NCI-H146 treated with DMSO at 0.1 percent for 48 hours (cell line): ENCODE results near the gene IL10.

Source experiments
- DNase-seq: peaks from one replicate; lab custom pipeline; 2025; ENCODE audit not compliant: unreplicated experiment; lab: John Stamatoyannopoulos, UW

The IL10 gene

DNA sequence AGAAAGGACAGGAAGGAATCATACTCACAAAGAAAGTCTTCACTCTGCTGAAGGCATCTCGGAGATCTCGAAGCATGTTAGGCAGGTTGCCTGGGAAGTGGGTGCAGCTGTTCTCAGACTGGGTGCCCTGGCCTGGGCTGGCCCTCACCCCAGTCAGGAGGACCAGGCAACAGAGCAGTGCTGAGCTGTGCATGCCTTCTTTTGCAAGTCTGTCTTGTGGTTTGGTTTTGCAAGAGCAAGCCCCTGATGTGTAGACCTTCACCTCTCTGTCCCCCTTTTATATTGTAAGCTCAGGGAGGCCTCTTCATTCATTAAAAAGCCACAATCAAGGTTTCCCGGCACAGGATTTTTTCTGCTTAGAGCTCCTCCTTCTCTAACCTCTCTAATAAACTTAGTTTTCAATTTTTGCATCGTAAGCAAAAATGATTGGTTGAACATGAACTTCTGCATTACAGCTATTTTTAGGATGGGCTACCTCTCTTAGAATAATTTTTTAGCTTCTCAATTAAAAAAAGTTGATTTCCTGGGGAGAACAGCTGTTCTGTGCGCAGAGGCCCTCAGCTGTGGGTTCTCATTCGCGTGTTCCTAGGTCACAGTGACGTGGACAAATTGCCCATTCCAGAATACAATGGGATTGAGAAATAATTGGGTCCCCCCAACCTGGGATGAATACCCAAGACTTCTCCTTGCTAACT is at the start of gene IL10:
Gene IL10 (minus strand): TSS at position 252 of the 695 bp plus-strand sequence. CDS start 59 bp downstream, at position 193.
- DNase-seq, result no peak

DNA sequence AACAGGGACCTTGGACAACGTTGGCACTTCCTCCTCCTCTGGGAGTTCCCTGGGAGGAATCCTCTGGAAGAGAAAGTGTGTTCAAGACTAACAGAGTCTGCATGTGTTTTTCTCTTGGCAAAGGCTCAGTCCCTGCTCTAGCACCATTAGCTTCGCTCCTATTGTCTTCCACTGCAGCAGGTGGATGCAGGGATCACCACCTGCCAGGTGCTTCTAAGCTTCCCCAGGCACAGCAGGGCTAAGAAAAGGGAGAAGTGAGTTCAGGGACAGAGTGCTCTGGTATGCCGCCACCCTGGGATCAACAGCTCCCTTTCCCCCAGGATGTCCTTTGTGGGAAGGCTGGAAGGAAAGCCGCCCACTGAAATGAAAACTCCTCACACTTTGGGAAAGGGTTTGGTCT is 49.2 kb upstream of the IL10 start:
- DNase-seq, result peak; percentile 17

DNA sequence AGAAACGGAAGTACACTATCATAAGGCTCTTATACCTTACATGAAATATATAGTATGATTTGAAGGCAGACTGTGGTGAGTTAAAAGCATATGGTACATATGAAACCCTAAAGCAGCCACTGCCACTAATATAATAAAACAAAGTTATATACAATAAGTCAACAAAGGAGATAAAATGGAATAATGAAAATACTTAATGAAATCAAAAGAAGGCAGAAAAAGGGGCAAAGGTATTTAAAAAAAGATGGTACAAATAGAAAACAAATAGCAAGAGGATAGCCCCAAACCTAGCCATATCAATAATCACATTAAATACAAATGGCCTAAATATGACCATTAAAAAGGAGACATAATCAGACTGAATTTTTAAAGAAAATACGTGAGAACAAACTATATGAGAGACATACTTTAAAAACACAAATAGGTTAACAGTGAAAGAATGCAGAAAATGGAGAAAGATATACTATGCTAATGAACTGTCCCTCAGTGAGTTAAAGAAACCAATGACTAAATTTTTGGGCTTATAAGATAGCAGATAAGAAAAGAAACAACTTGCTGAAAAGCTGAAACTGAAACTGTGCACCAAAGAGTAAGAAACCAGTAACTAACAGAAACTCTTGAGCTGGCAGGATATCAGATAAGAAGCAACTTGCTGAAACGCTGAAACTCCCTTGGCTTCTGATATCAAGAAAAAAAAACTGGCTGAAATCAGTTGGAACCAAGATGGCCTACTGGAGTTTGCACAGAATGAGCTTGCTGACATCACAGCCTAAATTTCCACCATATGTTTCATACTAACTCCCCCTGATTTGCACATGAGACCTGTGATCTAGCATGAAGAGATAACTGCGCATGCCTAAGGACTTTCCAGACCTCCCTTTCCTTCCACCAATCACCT is 44.3 kb upstream of the IL10 start:
- DNase-seq, result no peak

DNA sequence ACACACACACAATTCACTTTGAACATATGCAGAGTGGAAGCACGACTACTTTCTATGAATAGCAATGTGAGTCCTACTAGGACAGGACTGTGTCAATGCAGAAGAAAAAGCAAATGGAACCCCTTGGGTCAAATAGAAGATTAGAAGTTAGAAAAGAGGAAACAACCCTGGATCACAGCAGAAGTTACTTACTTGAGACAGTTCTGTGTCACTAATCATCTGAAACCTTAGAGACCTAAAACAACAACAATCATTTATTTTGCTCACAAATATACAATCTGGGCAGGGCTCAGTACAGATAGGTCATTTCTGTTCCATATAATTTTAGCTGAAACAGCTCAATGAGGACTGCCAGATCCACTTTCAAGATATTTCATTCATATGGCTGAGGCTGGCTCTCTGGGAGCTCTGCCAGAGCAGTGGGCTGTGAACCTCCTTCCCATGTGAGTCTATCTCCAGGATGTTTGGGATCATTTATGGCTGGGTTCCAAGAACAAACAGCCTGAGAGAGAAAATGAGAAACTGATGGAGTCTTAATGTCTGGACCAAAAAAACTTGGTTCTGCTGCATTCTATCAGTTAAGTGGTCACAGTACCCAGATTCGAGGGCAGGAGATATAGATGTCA is 42.5 kb upstream of the IL10 start:
- no peak for DNase-seq

DNA sequence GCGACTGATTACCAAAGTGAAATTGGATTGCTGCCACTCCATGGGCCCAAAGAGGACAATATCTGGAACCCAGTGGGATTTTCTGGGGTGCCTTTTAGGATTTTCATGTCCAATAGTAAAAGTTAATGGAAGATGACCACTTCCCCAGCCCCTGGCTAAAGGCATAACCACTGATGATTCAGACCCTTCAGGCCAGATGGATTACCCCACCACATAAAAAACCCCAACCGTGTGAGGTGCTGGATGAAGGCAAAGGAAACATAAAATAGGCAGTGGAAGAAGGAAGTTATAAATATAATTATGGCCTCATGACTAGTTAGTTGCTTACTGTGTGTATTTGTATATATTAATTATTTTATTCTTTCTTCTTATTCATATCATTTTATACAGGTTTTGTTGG is 40.2 kb upstream of the IL10 start:
- no peak for DNase-seq

DNA sequence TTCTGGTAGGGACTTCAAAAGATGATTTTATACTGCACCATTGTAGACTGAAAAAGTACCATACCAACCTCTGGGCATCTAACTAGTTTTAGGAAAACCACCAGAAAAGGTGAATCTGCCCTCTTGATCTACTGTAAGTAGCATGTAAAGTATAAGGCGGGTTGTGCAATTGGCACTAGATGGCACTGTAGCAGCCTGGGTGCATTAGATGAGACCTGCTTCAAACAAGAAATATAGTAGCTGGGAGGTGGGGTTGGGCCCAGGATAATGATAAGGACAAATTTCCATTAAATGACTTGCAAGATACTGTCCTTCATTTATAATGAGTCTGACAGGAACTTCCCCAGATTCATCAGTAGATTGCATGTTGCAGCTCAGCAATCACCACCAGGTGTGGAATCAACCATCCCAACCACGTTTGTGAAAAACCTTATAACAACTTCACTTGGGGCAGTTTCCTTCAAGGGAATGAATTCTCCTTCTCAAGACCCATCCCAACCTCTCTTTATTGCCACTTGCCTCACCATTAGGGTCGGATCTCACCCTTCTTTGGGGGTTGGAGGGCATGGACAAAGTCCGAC is 37.3 kb upstream of the IL10 start:
- DNase-seq, result no peak

DNA sequence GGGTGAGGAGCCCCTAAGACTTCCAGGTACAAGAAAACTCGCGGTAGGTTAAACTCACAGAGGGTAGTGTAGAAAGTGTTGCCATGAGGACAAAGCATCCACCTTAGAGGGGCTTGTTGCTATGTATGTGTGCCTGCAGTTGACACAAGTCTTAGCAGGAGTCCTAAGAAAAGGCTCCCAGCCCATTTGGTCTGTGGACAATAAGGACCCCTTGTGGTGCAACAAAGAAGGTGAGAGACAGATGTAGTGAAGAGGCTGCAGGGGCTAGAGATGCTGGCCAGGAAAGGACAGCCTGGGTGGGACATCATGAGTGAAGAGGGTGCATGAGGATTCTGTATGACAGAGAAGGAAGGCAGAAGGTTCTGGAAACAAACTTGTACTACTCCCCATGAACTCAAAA is 36.3 kb upstream of the IL10 start:
- no peak for DNase-seq

DNA sequence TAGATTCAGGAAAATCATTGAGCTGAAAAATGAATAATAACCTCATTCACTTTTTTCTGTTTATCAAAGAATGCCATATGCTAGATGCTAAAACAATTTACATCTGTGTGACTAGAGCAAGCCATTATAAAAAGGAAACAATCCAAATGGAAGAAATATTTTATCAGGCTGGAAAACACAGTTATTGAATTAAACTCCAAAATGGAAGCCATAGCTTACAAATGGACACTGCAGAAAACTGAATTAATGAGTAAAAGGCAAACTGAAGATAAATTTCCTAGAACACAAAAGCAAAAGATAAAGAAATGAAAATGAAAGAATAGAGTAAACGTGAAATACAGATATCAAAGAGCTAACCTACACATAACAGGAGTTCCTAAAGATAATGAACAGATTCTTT is 33.1 kb upstream of the IL10 start:
- DNase-seq, result no peak

DNA sequence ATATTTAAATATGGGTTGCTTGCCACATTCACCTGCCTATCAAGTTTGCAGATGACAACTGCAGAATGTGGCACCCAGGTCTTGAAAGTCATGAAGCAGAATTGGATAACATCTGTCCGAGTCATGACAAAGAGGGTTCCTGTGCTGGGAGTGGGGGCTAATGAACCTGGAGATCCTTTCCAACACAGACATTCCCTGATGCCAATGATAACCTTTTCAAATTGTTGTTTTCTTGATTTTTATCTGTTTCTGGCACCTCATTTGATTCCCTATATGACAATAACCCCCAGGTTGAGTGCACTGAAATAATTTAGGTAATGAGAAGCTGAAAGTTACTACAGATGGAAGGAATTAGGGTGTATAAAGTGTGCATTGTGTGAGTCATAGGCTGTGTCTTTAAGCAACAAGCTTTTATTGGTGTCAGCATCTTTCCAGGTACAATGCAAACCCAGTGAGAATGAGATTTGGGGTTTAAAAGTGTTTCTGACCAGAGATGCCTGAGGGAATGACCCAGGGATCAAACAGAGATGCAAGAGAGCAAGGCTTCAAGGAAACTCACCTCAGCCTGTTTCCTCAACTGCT is 32.0 kb upstream of the IL10 start:
- DNase-seq, result no peak

DNA sequence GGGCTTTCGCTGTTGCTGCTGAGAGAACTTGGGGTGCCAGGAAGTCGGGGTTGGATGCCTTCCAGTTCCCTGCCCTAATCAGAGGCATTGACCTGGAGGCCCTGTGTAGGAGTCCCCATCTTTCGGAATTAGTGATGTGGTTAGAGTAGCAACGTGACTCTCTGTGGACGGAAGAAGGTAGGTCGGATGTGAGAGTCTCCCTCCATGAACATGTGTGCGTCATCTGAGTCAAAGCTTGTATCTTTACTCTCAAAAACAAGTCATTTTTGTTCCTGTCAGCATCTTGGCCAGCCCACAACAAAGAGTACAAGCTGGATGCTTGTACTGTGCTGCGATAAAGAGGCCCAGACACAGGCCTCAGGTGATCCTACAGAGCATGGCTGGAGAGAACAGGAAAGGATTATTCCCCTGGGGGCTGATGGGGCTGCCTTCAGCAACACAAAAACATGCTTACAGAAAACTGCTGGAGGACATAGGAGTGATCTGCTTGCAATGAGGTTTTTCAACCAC is 31.0 kb upstream of the IL10 start:
- DNase-seq, result no peak

DNA sequence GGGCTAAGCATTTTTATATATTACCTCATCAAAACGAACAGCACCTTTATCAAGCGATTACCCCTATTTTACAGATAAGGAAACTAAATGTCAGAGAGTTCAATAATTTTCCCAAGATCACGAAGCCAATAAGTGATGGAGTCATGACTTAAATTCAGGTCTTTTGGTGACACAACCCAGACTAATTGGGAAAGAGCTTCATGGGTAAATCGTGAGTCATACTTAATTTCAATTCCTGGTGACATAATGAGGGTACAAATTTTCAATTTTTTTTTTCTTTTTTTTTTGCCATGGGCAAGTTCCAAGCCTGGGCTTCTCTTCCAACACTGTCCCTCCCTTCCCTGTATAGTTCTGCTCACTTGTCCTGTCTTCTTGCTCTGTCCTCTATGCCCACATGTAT is 30.1 kb upstream of the IL10 start:
- no peak for DNase-seq

DNA sequence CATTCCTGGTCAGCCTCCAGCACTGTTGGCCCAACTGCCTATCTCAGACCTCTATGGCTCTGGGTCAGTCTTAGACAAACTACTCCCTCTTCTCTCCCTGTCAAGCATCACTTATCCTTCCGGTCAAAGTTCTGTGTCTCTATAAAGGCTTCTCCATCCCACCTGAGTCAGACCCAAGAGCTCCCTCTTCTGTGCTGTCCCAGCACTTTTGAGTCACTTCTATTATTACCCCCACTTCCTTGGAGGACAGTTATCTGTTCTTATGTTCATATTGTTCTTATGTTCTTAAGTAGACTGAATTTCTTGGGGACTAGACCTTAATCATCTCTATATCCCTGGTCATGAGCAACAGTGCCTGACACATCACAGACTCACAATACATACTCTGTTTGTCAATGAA is 29.2 kb upstream of the IL10 start:
- DNase-seq, result no peak

DNA sequence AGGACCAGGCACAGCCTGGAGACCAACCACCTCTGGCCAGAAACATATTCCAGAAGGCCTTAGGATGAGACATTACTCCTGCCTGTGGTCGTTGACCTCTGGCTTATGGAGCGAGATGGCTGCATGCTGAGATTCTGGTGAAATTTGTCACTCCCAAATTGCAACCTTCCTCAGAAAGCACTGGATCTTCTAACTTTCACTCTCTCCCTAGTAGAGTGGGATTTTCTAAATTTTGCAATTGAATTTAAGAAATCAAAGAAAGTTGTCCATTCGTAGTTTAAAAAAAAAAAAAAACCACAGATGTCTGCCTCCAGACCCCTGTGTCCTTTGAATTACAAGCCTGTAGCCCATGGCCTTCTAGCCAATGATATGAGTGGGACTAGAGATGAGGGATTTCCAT is 28.6 kb upstream of the IL10 start:
- no peak for DNase-seq

DNA sequence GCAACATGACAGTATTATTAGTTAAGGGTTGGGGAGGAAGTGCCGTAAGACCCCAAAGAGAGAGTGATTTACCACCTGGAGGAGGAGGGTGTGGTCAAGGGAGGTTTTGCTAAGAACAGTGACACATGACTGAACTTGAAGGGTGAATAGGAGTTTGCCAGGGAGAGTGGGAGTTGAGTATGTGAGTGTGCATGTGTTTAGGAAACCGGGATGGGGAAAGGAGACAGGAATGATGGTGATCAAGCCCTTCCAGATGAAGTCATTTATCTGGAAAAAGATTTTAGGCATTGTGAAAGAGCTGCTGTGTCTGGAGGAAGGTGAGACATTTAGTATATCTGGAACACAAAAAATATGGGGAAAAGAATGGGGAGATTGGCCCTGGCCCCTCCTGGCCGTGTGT is 28.1 kb upstream of the IL10 start:
- no peak for DNase-seq

DNA sequence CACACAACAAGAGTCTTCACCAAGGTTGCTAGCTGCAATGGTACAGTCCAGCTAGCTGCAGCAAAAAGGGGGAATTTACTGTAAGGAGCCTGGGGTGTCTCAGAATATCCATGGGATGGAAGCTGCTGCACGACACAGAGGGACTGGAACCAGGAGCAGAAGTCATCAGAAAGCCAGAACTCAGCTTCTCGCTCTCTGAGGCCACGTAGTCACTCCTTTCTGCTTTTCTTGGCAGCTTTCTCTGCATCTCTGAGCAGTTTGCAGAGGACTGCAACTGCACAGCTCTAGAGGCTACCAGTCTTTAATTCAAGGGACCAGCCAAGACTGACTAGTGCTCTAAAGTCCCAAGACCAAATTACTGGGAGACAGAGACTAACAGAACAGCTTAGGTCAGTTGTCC is 27.0 kb upstream of the IL10 start:
- no peak for DNase-seq

DNA sequence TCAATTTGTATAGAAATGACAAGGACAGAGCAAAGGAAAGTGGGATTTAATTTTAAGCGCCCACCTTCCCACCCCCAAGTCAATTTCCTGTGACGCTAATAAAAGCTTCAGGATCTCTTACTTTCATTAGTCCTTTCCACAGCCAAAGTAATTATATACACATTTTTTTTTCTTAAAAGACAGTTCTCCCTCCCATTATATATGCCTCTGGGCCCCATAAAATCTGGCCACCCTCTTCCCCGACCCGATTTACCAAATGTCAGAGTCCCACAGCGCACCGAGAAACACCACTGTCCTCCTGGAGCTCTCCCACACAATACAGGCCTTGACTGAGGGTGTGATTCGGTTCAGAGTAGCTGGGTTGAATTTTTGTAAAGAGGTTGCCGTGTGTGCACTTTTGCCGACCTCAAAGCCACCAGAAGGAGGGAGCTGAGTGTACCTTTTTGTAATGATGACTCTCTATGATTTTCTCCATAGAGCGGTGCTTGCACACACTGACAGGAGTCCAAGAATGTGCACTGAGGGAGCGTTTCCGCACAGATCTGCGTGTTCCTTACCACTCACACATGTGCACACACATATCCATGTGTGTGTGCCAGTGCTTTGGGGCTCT is 26.2 kb upstream of the IL10 start:
- no peak for DNase-seq

DNA sequence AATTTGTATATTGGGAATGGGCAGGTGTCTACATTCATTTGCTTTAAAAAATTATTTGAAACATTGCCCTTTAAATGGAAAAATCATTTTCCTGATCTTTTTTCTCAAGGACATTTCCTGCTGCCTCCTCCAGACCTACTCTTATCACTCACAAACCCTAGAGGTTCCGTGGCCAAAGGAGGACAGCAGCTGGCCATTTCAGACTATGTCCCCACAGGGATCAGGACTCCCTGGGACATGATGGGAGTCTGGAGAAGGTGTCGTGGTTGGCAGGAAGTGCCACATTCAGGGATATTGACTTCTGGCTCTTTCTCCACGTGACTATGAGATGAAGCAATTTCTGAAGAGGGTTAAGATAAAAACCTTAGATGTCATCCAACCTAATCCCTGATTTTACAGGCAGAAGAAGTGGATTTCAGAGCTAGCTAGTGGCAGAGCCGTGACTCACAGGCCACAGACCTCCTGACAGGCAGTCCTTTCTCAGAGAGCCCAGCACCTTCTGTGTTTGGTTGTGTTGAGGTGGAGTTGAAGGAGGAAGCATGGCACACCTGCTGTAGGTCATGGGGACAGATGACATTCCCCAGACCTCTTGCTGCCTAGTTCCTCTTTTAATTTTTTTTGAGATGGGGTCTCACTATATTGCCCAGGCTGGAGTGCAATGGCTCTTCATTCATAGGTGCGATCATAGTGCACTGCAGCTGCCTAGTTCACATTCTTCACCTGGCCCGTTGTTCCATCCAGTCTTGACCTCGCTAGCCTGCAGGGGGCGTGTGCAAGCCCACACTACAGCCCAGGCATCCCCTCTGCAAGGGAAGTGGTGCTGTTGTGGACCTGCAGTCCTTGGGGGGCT is 25.5 kb upstream of the IL10 start:
- no peak for DNase-seq

DNA sequence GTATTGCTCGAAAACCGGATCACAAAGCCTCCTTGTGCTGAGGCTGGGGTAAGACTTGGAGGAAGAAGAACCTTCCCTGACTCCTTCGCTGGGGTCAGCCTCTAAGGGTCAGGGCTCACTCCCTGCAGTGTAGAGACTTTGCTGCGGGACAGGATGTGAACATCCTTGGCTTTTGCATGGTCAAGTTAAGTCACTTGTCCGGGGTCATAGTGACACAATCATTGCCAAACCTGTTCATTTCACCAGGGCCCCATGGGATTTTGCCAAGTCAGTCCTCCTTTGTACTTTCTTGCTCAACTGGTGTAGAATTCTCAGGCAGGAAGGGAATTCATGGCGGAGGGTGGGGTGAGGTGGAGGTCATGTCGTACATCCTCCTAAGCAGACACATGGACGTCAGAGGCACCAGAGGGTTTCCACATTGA is 24.7 kb upstream of the IL10 start:
- DNase-seq, result no peak

DNA sequence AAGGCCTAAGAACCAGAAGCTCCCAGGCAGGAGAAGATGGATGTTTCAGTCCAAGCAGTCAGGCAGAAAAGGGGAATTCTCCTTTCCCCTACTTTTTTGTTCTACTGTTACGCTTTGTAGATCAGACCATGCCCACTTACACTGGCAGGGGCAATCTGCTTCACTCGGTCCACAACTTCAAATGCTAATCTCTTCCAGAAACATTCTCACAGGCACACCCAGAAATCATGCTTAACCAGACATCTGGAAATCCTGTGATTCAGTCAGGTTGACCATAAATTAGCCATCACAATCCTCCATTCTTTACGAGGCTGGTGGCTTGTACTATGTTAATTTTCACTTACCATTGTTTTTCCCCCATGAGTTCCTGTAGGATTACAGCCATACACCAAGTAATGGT is 23.8 kb upstream of the IL10 start:
- DNase-seq, result no peak
